ENCODE measurements around the gene AHSG.

AHSG gene

GRCh38 chr3:186638259-186638658 lies 25.4 kb downstream of the AHSG start:
- Histone ChIP-seq H3K4me3 (IDR thresholded peaks at IDR 0.05; ENCODE audit: insufficient read depth, low read depth, low read length) (no peak overlapping the region), H4K20me1 (ENCODE audit: insufficient read depth) (no peaks in the 10 kb centered on the region), H3K79me2 (ENCODE audit: insufficient read depth, low read depth) (no peaks in the 10 kb centered on the region), H3K27me3 (ENCODE audit: insufficient read depth, low read depth) (no peaks in the 10 kb centered on the region), H3K36me3 (ENCODE audit: insufficient read depth) (no peaks in the 10 kb centered on the region), H3K9ac (no peak overlapping the region), H3K4me2 (no peak overlapping the region), H3K27ac (no peak overlapping the region), H3K4me1 (ENCODE audit: low read depth, poor library complexity, severe bottlenecking) (no peaks in the 10 kb centered on the region), H2AFZ (ENCODE audit: low read depth) (no peak overlapping the region)
- no peak for TF ChIP-seq CTCF (conservative IDR thresholded peaks at IDR 0.05; ENCODE audit: low read depth, low read length)

GRCh38 chr3:186639778-186640472 lies 27.1 kb downstream of the AHSG start, which contains the start of gene FETUB:
Gene FETUB (plus strand): TSS chr3:186640399. CDS start chr3:186640461, 62 bp downstream.
- H3K27ac ChIP-seq = no peak within 1 kb of the TSS
- no peaks in the 10 kb centered on the region for H3K36me3 ChIP-seq (ENCODE audit: insufficient read depth)
- no peaks in the 10 kb centered on the region for H3K27me3 ChIP-seq (ENCODE audit: insufficient read depth, low read depth)
- no peak within 1 kb of the TSS for H3K9ac ChIP-seq
- no peak for TF ChIP-seq CTCF (conservative IDR thresholded peaks at IDR 0.05; ENCODE audit: low read depth, low read length)
- H3K4me2 ChIP-seq = no peak within 1 kb of the TSS
- no peaks in the 10 kb centered on the region for H3K4me1 ChIP-seq (ENCODE audit: low read depth, poor library complexity, severe bottlenecking)
- H4K20me1 ChIP-seq (ENCODE audit: insufficient read depth) = no peaks in the 10 kb centered on the region
- no peaks in the 10 kb centered on the region for H3K79me2 ChIP-seq (ENCODE audit: insufficient read depth, low read depth)
- no peak within 1 kb of the TSS for H3K4me3 ChIP-seq (IDR thresholded peaks at IDR 0.05; ENCODE audit: insufficient read depth, low read depth, low read length)
- H2AFZ ChIP-seq (ENCODE audit: low read depth) = no peak within 1 kb of the TSS

- Histone ChIP-seq H3K9ac (no peak overlapping the region), H3K4me2 (no peak overlapping the region), H3K27me3 (ENCODE audit: insufficient read depth, low read depth) (no peaks in the 10 kb centered on the region), H4K20me1 (ENCODE audit: insufficient read depth) (no peaks in the 10 kb centered on the region), H3K27ac (no peak overlapping the region), H3K4me1 (ENCODE audit: low read depth, poor library complexity, severe bottlenecking) (no peaks in the 10 kb centered on the region), H3K79me2 (ENCODE audit: insufficient read depth, low read depth) (no peaks in the 10 kb centered on the region), H3K4me3 (IDR thresholded peaks at IDR 0.05; ENCODE audit: insufficient read depth, low read depth, low read length) (no peak overlapping the region), H3K36me3 (ENCODE audit: insufficient read depth) (no peaks in the 10 kb centered on the region), H2AFZ (ENCODE audit: low read depth) (no peak overlapping the region)
- no peak for TF ChIP-seq CTCF (conservative IDR thresholded peaks at IDR 0.05; ENCODE audit: low read depth, low read length)
Observed at GRCh38 chr3:186640473-186640818, 27.6 kb downstream of the AHSG start.

GRCh38 chr3:186640929-186641328 lies 28.1 kb downstream of the AHSG start:
- Histone ChIP-seq H3K27ac (no peak overlapping the region), H2AFZ (ENCODE audit: low read depth) (no peak overlapping the region), H3K4me3 (IDR thresholded peaks at IDR 0.05; ENCODE audit: insufficient read depth, low read depth, low read length) (no peak overlapping the region)

More at GRCh38 chr3:186640929-186641328, 28.1 kb downstream of the AHSG start:
- H3K79me2 ChIP-seq (ENCODE audit: insufficient read depth, low read depth) = no peaks in the 10 kb centered on the region
- H4K20me1 ChIP-seq (ENCODE audit: insufficient read depth) = no peaks in the 10 kb centered on the region
- H3K36me3 ChIP-seq (ENCODE audit: insufficient read depth) = no peaks in the 10 kb centered on the region
- no peak overlapping the region for H3K9ac ChIP-seq
- H3K4me2 ChIP-seq = no peak overlapping the region
- no peaks in the 10 kb centered on the region for H3K4me1 ChIP-seq (ENCODE audit: low read depth, poor library complexity, severe bottlenecking)
- no peaks in the 10 kb centered on the region for H3K27me3 ChIP-seq (ENCODE audit: insufficient read depth, low read depth)
- TF ChIP-seq CTCF (conservative IDR thresholded peaks at IDR 0.05; ENCODE audit: low read depth, low read length) = no peak
